GM18511 (cell line): Measurements from ENCODE around the gene CRK.
A peak's percentile ranks its signal among the peaks of the same experiment; 100 is the strongest.

Source experiments
- ATAC-seq: cut with Tn5 transposase; IDR thresholded peaks from one replicate; pipeline ENCODE4 v1.9.1; 2021; ENCODE audit warnings: mild to moderate bottlenecking, moderate library complexity; ENCODE audit not compliant: unreplicated experiment

CRK gene

DNA sequence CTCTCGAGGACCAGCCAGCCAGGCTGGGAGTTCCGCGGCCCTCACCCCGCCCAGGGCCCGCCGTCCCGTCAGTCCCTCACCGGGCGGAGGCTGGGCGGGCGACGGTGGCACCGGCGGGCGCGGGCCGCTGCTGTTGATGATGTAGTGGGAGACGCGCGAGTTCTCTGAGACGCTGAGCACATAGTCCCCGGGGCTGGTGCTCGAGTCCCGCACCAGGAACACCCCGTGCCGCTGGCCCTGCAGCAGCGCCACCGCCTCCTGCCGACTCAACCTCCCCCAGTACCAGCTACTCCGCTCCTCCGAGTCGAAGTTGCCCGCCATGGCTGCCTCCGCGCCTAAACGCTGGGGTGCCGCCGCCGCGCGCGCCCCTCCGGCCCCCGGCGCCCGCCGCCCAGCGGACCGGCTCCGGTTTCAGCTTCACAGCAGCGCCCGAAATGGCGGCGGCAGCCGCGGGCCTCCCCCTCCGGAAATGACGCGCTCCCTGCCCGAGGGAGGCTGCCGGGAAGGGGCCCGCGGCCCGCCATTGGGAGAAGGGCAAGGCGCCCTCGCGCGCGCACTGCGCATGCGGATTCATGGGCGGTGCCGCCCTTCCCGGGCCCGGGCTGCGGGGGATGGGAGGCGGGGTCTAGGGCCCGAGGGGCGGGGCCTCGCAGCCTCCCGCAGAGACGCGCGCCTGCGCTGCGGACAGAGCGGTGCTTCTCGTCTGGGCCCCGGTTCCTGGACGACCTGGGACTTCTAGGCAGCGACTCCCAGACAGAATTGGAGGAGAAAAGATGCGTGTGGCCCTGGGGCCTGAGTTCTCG, at the start of gene CRK:
CRK (minus strand) TSS at position 436 of the 803 bp plus-strand sequence; CDS start at position 321, 115 bp downstream.
- ATAC-seq = peak; percentile 89

DNA sequence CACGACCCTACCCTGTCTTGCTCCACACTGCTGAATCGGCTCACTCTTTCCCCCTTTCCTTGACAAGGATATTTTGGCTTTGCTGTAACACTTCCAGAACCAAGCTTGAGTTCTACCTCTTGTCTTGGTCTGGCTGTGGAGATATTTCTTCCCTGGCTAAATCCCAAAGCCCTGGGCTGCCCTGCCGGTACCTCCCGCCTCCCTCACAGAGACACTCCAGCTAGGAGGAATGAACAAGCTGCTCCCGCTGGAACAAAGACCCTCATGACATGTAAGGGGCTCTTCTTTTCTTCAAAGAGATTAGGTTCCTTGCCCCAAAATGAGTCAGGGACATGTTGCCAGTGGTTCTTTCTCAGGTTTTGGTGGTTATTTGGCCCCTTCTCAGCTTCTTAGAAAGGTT, 49.6 kb upstream of the CRK start:
- no peak for ATAC-seq

- ATAC-seq = no peak
These were observed 48.8 kb upstream of the CRK start for GRCh38 chr17:1504866-1505265.

DNA sequence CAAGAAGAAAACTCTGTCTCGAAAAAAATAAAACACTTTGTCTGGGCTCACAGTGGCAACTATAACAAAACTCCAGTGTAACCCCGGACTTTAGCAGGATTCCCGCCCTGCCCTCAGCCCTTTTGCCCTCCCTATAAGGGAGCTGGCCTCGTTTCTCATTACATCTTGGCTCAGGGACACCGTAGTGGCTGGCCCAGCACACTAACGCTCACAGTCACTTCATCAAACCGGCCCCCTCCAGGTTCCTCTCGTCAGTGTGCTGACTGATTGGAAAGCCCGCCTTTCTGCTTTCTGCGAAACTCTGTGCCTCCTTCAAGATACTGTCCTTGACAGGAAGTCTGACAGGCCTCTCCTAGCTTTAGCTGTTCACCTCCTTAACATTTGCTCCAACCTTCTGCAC, 47.7 kb upstream of the CRK start:
- ATAC-seq = no peak

DNA sequence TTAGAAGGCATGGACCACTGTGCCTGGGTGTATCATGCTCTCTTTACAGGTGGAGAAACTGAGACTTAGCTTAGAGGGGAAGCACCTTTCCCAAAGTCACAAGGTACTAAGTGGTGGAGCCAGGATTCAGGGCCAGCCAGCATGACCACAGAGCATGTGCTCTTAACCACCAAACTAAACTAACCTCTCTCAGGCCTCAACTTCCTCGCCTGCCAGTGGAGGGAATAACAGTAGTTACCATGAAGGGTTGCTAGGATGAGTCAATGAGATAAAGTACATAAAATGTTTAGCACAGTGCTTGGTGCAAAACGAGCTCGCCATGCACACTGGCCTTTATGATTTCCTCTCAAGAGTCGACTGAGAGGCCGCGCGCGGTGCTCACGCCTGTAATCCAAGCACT, 42.8 kb upstream of the CRK start:
- no peak for ATAC-seq

GRCh38 chr17:1498233-1498632, 42.2 kb upstream of the CRK start:
- no peak for ATAC-seq

DNA sequence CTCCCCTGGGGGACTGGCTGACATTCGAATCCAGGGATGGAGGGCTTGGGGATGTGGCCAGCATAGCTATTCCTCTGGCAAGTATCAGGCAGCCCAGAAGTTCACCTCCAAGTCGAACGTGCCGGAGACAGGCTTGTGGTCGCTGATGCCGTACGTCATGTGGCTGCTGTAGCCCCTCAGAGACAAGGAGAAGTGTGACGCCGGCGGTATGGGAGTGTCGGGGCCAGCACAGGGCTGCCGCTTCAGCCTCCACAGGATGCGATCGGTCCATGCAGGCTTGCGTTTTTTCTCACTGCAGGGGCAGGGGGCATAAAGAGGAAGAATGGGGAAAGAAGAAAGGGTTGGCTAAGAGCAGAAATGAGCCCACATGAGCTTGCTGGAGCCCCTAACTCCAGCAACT, 41.8 kb upstream of the CRK start:
- ATAC-seq = no peak

- ATAC-seq = no peak
These were observed 40.8 kb upstream of the CRK start for GRCh38 chr17:1496869-1497268.

DNA sequence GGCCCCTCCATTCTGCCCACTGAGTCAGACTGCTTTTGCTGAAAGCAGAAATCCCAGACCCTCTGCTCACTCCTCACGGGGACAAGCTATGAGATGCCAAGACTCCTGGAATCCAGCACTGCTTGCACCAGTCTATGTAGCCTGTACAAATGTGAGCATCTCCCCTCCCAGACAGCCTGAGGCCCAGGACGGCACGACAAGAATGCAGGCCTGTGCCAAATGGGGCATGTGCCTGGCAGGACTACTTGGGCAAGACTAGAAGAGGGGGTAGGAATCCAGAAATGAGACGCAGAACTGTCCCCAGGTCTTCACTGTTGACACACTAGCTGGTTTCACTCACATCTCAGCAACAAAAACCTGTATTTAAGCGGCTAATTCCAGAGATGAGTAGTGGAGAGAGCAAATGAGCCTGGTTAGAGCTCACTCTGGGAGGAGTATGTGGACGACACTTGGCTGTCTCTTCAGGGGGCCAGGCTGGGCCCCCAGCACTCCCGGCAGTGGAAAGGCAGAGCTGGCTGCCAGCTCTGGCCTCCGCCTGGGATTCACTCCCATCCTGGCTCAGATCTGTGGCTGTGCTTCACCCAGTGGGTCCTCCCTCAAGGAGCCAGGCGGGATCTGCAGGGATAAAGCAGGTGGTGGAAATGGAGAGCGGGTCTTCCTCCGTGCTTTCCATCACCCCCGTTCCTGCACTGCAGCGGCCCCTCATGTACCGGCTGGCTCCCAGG, 39.4 kb upstream of the CRK start:
- ATAC-seq = no peak

DNA sequence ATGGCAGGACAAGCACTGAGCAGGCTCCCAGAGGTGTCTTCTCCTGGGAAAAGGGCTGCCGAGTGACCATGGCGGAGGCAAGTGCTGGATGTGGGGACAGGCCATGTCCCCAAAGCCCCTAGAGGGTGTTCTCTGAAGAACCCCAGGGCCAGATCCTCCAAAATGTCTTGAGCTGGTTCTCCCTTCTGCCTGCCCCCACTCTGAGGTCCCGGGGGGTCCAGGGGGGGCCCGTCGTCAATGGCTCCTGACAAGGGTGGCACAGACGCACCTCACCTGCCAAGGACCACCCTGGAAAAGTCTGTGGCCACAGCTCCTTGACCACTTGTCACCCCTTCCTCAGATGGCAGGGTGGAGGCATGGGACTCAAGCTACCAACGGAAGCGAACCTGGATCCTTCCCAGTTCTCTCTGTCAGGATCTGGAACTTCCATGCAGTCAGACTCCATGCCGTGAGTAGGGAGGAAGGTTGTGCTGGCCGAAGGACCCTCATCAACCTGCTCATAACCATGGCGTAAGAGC, 38.8 kb upstream of the CRK start:
- no peak for ATAC-seq

DNA sequence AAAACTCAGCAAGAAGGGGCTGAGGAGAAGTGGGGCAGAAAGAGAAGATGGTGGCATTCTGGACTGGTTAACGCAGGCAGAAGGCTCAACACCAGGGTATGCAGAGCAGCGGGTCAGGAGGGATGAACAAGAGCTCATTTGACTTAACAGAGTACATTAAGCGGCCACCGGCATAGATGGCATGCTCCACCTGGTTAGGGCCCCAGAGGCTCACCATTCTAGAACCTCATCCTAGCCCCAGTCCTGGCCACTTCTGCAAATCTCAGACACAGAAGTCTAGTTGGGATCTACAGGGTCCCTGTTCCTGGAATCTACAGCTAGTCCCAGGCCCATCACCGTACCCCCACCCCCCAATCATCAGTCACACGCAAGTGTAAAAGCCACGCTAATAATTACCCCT, 38.2 kb upstream of the CRK start:
- no peak for ATAC-seq

DNA sequence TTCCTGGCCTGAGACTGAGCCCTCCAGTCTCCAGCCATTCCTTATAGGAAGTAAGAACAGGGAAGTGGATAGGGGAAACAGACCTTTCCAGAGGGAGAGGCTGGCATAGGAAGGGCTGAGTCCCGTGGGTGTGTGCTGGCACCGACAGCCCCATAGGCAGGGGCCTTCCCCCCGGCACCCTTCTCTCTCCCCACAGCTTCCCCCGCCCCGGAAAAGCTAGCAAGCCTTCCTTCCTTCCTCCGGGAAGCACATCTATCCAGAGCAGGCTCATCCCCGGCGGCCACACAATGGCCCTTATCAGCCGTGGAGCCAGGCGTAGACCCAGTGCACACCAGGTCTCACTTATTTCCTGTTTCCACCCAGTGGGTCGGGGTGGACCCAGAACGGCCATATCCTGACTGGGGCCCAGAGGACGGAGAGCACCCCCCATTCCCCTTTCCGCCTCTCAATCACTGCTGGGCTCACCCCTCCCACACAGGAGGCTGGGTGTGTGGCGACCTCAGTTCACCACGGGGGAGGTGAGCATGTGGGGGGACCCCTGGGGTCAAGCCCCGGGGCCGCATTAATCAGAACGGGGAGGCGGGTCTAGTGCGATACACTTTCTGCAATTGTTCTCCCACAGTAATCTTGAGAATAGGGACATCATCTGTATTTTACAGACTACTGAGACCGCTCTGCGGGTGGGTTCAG, 37.4 kb upstream of the CRK start:
- no peak for ATAC-seq

DNA sequence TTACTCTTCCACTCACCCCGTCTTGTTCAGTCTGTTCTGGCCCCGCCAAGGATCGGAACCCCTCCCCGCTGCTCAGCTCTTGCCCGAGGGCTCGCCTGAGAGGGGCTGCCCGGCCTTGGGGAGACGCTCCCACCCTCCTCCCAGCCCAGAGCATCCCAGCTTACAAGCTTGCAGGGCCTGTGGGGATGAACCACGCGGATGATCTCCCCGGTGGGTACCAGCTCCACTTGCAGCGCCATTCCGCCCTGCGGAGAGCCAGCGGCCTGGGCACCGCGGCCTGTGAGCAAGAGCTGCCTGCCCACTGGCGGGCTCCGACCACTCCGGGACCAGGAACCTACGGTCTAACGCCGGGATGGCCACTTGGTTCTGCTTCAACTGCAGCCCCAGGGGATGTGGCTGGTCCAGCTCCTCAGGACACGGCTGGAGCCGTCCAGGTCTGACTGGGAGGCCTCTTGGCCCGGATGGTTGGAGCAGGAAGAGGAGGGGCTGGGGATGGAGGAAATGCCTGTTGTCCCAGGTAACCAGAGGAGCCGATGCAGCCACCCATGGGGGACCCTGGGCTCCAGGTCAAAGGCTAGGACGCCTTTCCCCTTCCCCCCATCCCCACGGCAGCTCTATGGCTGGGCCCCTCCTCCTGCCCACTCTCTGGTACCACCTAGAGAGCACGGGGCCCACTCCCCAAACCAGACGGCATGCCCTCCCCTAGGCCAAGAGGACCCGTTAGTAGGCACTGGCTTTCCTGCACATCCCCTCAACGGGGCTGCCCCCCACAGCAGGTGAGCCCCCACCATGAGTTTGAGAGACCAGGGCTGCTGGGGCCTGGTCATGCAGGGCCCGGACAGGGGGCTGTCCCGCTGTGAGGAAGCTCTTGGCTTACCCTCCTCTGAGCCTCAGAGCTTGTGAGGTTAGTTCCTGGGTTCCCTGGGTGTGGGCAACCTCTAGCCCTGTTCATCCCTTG, 36.5 kb upstream of the CRK start, which contains the start of gene MYO1C:
MYO1C (minus strand) TSS at position 438 of the 958 bp plus-strand sequence; CDS start at position 239, 199 bp downstream.
- ATAC-seq = no peak

DNA sequence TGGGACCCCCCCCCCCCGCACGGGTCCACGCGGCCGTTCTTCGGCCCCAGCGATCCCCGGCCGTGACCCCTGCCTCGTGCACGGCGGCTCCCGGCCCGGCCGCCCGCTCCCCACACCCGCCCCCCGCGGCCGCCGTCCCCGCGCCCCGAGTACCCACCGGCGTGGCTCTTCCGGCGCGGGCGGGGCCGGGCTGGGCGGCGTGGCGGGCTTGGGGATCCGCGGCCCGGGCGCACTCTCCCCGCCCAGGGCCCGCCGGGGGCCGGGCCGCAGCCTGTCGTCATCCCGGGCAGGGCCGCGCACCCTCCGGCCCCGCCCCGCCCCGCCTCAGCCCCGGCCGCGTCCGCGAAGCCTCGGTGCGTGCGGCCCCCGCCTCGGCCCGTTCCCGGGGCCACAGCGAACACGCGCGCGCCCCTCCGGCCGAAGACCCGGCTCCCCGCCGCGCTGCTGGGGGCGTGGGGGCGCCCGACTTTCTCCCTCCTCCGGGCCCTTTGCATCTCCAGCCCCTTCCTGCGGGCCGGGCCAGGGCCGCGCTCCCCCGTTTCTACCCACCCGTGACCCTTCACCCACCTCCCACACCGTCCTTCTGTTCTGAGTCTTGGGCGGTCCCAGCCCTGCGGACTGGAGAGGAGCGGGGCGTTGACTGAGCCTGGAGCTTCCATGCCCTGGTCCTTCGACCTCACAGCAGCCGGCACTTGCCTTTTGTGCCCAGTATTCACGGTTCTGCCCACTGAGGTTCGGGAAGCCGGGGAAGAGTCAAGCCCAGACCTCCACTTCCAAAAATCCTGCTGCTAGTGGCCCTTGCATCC, 35.6 kb upstream of the CRK start:
- ATAC-seq = peak; percentile 47

GRCh38 chr17:1490643-1491442, 34.8 kb upstream of the CRK start:
- ATAC-seq = peak; percentile 55

DNA sequence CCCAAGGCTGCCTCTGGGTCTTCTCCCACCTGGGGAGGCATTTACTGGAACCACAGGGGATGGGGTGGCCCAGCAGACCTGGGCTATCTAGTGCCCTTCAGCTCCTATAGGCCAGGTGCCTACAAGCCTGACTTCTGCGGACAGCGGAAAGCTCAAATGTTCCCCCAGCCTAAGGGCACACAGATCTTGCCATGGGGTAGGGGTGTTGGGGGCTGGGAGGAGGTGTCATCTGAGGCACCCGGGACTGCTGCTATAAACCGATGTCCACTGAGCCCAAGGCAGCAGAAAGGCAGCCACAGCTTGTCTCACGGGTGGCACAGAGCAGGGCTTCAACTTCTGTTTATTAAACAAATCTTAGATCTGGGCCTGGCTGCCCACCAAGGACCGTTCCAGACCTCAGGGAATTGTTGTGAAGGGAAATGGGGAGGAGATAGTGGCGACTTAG, 32.8 kb upstream of the CRK start:
- ATAC-seq = no peak

GRCh38 chr17:1487939-1488825, 32.1 kb upstream of the CRK start:
- no peak for ATAC-seq
